KOPT-K1 (cell line): ENCODE data around the gene AK5.

ENCODE experiments used
- H3K27ac ChIP-seq: fragments of 200-600 bp; sonication (generic); 2 replicates; pipeline ENCODE4 v1.5.1; 2016; ENCODE audit warnings: antibody characterized with exemption, mild to moderate bottlenecking, low read depth, low read length; ENCODE audit not compliant: poor library complexity, severe bottlenecking
- H3K36me3 ChIP-seq: fragments of 200-600 bp; sonication (generic); 2 replicates; pipeline ENCODE4 v1.5.1; 2017; ENCODE audit warnings: antibody characterized with exemption, mild to moderate bottlenecking, low read length, moderate library complexity; ENCODE audit not compliant: insufficient read depth
- H3K9me3 ChIP-seq: fragments of 200-600 bp; sonication (generic); 2 replicates; pipeline ENCODE4 v1.5.1; 2017; ENCODE audit warnings: antibody characterized with exemption, low read length, mild to moderate bottlenecking; ENCODE audit not compliant: insufficient read depth, poor library complexity, severe bottlenecking

The AK5 gene

GRCh38 chr1:77463216-77463615 is 181.4 kb downstream of the AK5 start:
- no peak overlapping the region for H3K27ac ChIP-seq
- H3K36me3 ChIP-seq, result no peaks in the 10 kb centered on the region
- H3K9me3 ChIP-seq, result no peaks in the 10 kb centered on the region

DNA sequence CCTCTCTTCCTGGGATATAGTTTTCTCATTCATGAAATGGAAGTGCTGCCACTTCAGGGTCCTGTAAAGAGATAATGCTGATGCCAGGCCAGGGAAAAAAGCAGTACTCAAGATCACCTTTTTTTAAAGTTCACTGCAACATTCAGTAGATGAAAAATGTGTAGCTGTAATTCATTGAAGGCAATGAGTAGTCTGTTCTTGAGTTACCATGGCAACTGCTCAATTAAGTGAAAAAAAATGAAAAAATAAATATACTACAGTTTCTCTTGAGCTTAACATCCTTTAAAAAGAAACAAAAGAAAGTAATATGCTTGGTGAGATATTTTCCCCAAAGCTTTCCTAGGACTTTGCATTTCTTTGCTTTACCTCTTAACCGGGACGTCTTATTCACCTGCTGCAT is 183.3 kb downstream of the AK5 start:
- H3K27ac ChIP-seq, result no peak overlapping the region
- no peaks in the 10 kb centered on the region for H3K36me3 ChIP-seq
- H3K9me3 ChIP-seq, result no peaks in the 10 kb centered on the region

DNA sequence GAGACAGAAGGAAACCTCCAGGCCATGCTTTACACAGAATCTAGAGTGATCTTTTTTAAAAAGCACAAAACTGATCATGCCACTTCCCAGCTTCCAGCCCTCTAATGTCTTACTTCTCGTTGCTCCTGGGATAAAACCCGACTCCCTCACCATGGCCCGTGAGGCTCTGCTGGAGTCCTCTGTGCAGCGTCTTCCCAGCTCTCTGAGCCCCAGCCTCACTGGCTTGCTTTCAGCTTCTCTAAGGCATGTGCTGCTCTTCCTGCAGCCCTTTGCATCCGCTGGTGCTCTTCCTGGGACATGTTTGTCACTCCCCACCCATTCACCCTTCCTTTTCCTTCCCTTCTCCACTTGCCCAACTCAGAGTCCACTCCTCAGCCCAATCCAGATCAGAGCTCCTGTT is 184.1 kb downstream of the AK5 start:
- no peaks in the 10 kb centered on the region for H3K36me3 ChIP-seq
- H3K27ac ChIP-seq, result no peak overlapping the region
- no peaks in the 10 kb centered on the region for H3K9me3 ChIP-seq

DNA sequence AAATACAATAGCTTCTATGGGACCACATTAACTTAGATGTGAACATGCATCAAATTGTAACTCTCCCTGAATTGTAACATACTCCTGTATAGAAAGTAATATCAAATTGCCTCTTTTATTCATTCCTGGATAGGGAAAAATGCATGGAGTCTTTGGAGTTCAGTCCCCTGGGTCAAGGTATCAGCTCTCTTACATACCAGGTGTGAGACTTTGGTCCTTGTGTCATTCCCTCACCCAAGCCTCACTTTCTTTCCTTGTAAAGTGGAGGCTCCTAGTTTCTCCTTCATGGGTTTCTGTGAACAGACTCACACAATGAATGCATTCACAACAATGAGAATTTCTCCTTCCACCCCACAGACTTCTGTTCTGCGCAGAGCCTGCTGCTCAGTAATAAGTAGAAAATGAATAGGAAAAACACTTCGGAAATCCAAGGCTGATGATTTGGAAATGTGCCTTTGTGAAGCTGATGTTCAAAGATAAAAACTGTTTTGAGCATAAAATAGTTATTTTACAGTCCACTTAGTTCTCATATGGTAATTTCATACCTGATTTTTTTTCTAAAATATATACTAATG is 185.3 kb downstream of the AK5 start:
- Histone ChIP-seq H3K9me3 (no peaks in the 10 kb centered on the region), H3K27ac (no peak overlapping the region), H3K36me3 (no peaks in the 10 kb centered on the region)

DNA sequence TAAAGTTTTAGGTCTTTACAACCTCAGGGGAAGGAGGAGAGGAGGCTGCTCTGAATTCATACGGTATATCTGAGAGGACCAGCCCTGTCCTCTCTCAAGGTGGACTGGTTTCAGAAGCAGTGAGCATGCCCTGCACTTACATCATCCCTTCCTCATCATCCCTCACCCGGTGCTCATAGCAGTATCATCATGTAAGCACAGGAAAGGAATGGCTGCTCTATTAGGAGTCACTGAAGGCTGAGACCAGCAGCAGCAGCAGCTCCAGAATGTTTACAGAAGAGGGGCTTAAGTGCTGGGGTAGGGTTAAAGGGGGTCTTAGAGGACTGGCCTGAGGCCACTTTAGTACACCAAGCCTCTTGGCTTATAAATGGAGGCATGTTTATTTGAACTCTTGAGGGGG is 185.9 kb downstream of the AK5 start:
- no peaks in the 10 kb centered on the region for H3K36me3 ChIP-seq
- H3K9me3 ChIP-seq, result no peaks in the 10 kb centered on the region
- no peak overlapping the region for H3K27ac ChIP-seq

- H3K27ac ChIP-seq, result no peak overlapping the region
- no peaks in the 10 kb centered on the region for H3K9me3 ChIP-seq
- no peaks in the 10 kb centered on the region for H3K36me3 ChIP-seq
These were observed 186.6 kb downstream of the AK5 start for GRCh38 chr1:77468257-77468948.

DNA sequence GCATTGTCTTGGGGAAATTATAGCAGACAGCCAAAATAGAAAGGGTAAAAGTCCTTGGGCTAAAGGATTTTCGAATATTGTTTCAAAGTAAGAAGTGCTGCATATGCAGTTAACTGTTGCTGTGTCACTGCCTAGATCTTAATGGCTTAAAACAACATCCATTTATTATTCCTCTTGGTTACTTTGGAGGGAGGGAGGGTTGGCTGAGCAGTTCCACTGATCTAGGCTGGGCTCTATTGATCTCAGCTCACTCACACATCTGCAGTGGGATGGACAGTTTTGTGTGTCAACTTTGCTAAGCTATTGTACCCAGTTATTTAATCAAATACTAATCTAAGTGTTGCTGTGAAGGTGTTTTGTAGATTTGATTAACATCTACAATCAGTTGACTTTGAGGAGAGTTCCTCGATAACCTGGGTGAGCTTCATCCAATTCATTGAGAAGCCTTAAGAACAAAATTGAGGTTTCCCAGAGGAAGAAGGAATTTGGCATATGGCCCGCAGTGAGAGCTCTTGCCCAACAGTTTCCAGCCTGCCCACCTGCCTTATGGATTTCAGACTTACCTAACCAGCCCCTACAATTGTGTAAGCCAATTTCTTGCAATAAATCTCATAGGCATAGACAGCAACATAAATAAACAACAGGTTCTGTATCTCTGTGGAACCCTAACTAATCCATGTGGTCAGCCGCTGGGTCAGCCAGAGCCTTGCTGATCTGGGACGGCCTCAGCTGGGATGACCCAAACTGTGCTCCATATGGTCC is 187.3 kb downstream of the AK5 start:
- Histone ChIP-seq H3K9me3 (no peaks in the 10 kb centered on the region), H3K36me3 (no peaks in the 10 kb centered on the region), H3K27ac (no peak overlapping the region)

DNA sequence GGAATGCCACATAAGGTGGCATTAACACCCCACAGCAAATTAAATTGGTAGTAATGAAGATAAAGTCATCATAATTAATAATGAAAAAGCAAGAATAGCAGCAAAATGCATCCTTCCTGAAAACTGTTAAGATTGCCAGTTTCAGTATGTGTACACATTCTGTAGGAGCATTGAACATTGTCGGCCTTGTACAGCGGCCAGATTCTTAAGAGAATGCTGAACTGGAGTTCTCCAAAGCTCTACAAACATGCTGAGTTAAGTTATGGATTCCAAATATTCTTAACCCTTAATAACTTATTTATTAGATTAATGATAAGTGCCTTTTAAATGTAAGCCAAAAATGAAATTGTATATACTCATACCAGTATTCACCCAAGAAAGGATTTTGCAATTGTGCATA is 189.9 kb downstream of the AK5 start:
- Histone ChIP-seq H3K9me3 (no peaks in the 10 kb centered on the region), H3K36me3 (no peaks in the 10 kb centered on the region), H3K27ac (no peak overlapping the region)

GRCh38 chr1:77473690-77474089 is 191.9 kb downstream of the AK5 start:
- Histone ChIP-seq H3K27ac (no peak overlapping the region), H3K36me3 (no peaks in the 10 kb centered on the region), H3K9me3 (no peaks in the 10 kb centered on the region)

DNA sequence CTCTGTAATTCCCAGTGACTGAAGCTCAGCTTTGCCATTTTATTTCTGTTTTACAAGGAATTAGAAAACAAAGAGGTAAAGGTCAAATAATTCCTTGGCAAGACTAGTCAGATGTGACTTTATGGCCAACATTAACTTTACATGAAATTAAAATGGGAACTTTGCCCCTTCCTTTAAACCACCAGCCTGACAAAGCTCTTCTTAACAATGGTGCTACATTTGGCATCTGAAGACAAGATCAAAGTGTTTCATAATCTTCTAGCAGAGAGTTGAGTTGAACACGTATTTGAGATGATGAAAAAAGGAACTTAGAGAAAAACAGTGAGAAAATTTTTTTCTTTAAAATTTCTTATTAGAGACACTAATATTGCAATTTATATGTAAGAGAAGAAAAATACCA is 193.8 kb downstream of the AK5 start:
- Histone ChIP-seq H3K36me3 (no peaks in the 10 kb centered on the region), H3K9me3 (no peaks in the 10 kb centered on the region), H3K27ac (no peak overlapping the region)

- no peaks in the 10 kb centered on the region for H3K36me3 ChIP-seq
- H3K27ac ChIP-seq, result no peak overlapping the region
- H3K9me3 ChIP-seq, result no peaks in the 10 kb centered on the region
These were observed 194.7 kb downstream of the AK5 start for GRCh38 chr1:77476475-77476874.

GRCh38 chr1:77484334-77484733 is 202.5 kb downstream of the AK5 start:
- Histone ChIP-seq H3K9me3 (no peaks in the 10 kb centered on the region), H3K27ac (no peak overlapping the region), H3K36me3 (no peaks in the 10 kb centered on the region)

GRCh38 chr1:77484926-77485325 is 203.1 kb downstream of the AK5 start:
- H3K27ac ChIP-seq, result no peak overlapping the region
- no peaks in the 10 kb centered on the region for H3K9me3 ChIP-seq
- H3K36me3 ChIP-seq, result no peaks in the 10 kb centered on the region

- Histone ChIP-seq H3K36me3 (no peaks in the 10 kb centered on the region), H3K9me3 (no peaks in the 10 kb centered on the region), H3K27ac (no peak overlapping the region)
These were observed 205.8 kb downstream of the AK5 start for GRCh38 chr1:77487631-77488030.

GRCh38 chr1:77489910-77490309 is 208.1 kb downstream of the AK5 start:
- H3K9me3 ChIP-seq, result no peaks in the 10 kb centered on the region
- no peaks in the 10 kb centered on the region for H3K36me3 ChIP-seq
- H3K27ac ChIP-seq, result no peak overlapping the region

- H3K36me3 ChIP-seq, result no peaks in the 10 kb centered on the region
- H3K9me3 ChIP-seq, result no peaks in the 10 kb centered on the region
These were observed 212.2 kb downstream of the AK5 start for GRCh38 chr1:77494026-77494425.

More at GRCh38 chr1:77494026-77494425, 212.2 kb downstream of the AK5 start:
- H3K27ac ChIP-seq, result no peak overlapping the region
